GM23338 (cell line): ENCODE measurements around the gene SLC37A3. TPM values are rescaled to one million over a fixed set of nuclear protein-coding genes. Genes with fewer than 3 reads are reported as not detected.

Source experiments
- ATAC-seq: fragments of 200-7000 bp; cut with Tn5 transposase; 3 replicates; pipeline ENCODE4 v1.9.1; 2020
- DNase-seq: peaks from one replicate; pipeline ENCODE4 v3.0.0-alpha.2; 2015; ENCODE audit warnings: low spot score
- H2AFZ ChIP-seq: fragments of 200-600 bp; sonication (generic); 2 replicates; pipeline ENCODE4 v1.8.0; 2016; ENCODE audit warnings: antibody characterized with exemption, mild to moderate bottlenecking, moderate library complexity
- H3F3A ChIP-seq: fragments of 200-600 bp; sonication (generic); replicated peaks from 2 replicates; pipeline ENCODE4 v1.8.0; 2017; ENCODE audit warnings: antibody characterized with exemption, mixed run types, low read depth
- H3K27ac ChIP-seq: fragments of 200-600 bp; sonication (generic); 2 replicates; pipeline ENCODE4 v1.6.1; 2016; ENCODE audit warnings: low read depth
- H3K27me3 ChIP-seq: fragments of 200-600 bp; sonication (generic); 2 replicates; pipeline ENCODE4 v1.8.0; 2016; ENCODE audit warnings: mild to moderate bottlenecking, mixed run types, moderate library complexity; ENCODE audit not compliant: insufficient read depth
- H3K36me3 ChIP-seq: fragments of 200-600 bp; sonication (generic); 2 replicates; pipeline ENCODE4 v1.8.0; 2016; ENCODE audit warnings: mild to moderate bottlenecking; ENCODE audit not compliant: insufficient read depth
- H3K4me1 ChIP-seq: fragments of 200-600 bp; sonication (generic); 2 replicates; pipeline ENCODE4 v1.8.0; 2016; ENCODE audit warnings: mild to moderate bottlenecking, moderate library complexity; ENCODE audit not compliant: insufficient read depth
- H3K4me2 ChIP-seq: fragments of 200-600 bp; sonication (generic); 2 replicates; pipeline ENCODE4 v1.7.1; 2017; ENCODE audit warnings: mixed run types
- H3K4me3 ChIP-seq: fragments of 200-600 bp; sonication (generic); 2 replicates; pipeline ENCODE4 v1.6.1; 2016; ENCODE audit warnings: mixed run types
- H3K79me2 ChIP-seq: fragments of 200-600 bp; sonication (generic); replicated peaks from 2 replicates; pipeline ENCODE4 v1.8.0; 2017; ENCODE audit warnings: mild to moderate bottlenecking; ENCODE audit not compliant: insufficient read depth
- H3K9me2 ChIP-seq: fragments of 200-600 bp; sonication (generic); 2 replicates; pipeline ENCODE4 v1.8.0; 2017; ENCODE audit not compliant: insufficient read depth
- H4K20me1 ChIP-seq: fragments of 200-600 bp; sonication (generic); replicated peaks from 2 replicates; pipeline ENCODE4 v1.8.0; 2017; ENCODE audit warnings: mild to moderate bottlenecking; ENCODE audit not compliant: insufficient read depth
- H3K27ac Mint-ChIP-seq: 2 replicates; pipeline ENCODE4 v1.8.0; 2020; ENCODE audit warnings: inconsistent platforms, mild to moderate bottlenecking, moderate library complexity, mixed read lengths
- H3K27me3 Mint-ChIP-seq: 3 replicates; pipeline ENCODE4 v1.8.0; 2022; ENCODE audit warnings: low read depth, mild to moderate bottlenecking, moderate library complexity, mixed read lengths, inconsistent platforms; ENCODE audit not compliant: insufficient read depth, poor library complexity
- H3K36me3 Mint-ChIP-seq: 3 replicates; pipeline ENCODE4 v1.8.0; 2021; ENCODE audit warnings: low read depth, mild to moderate bottlenecking, inconsistent platforms, moderate library complexity, mixed read lengths
- H3K4me1 Mint-ChIP-seq: 3 replicates; pipeline ENCODE4 v1.8.0; 2020; ENCODE audit warnings: mild to moderate bottlenecking, inconsistent platforms, mixed read lengths
- H3K4me3 Mint-ChIP-seq: 3 replicates; pipeline ENCODE4 v1.8.0; 2021; ENCODE audit warnings: moderate library complexity, mild to moderate bottlenecking, inconsistent platforms, mixed read lengths
- H3K9me3 Mint-ChIP-seq: 3 replicates; pipeline ENCODE4 v1.8.0; 2020; ENCODE audit warnings: moderate library complexity, mild to moderate bottlenecking, inconsistent platforms, mixed read lengths
- CREB1 ChIP-seq: fragments of 250-450 bp; sonication (Bioruptor Pico); IDR thresholded peaks from 2 replicates; pipeline ENCODE4 v1.5.0; 2020; ENCODE audit warnings: low read depth, mild to moderate bottlenecking, moderate library complexity
- EZH2 ChIP-seq: fragments of 200-600 bp; sonication (generic); IDR thresholded peaks from one replicate; pipeline ENCODE4 v1.8.0; 2017; ENCODE audit warnings: antibody characterized with exemption, mild to moderate bottlenecking, low read depth; ENCODE audit not compliant: unreplicated experiment
- EZH2phosphoT487 ChIP-seq: fragments of 200-600 bp; sonication (generic); IDR thresholded peaks from one replicate; pipeline ENCODE4 v1.8.1; 2018; ENCODE audit warnings: antibody characterized with exemption; ENCODE audit not compliant: unreplicated experiment
- JUNB ChIP-seq: IDR thresholded peaks from one replicate; pipeline ENCODE4 v1.6.1; 2016; ENCODE audit warnings: antibody characterized with exemption; ENCODE audit not compliant: unreplicated experiment
- NANOG ChIP-seq: IDR thresholded peaks from 2 replicates; pipeline ENCODE4 v1.6.1; 2016; ENCODE audit warnings: antibody characterized with exemption, borderline replicate concordance
- POLR2AphosphoS5 ChIP-seq: IDR thresholded peaks from 2 replicates; pipeline ENCODE4 v1.6.1; 2016; ENCODE audit warnings: antibody characterized with exemption, low read depth
- STAT1 ChIP-seq: IDR thresholded peaks from one replicate; pipeline ENCODE4 v1.6.1; 2016; ENCODE audit warnings: antibody characterized with exemption; ENCODE audit not compliant: unreplicated experiment
- ZNF114 ChIP-seq: fragments of 250-450 bp; sonication (Bioruptor Pico); IDR thresholded peaks from 2 replicates; pipeline ENCODE4 v1.5.0; 2020; ENCODE audit warnings: mild to moderate bottlenecking, moderate library complexity
- ZNF462 ChIP-seq: fragments of 250-450 bp; sonication (Bioruptor Pico); IDR thresholded peaks from 2 replicates; pipeline ENCODE4 v1.5.0; 2020; ENCODE audit warnings: mild to moderate bottlenecking, moderate library complexity
- polyA plus RNA-seq: library from polyadenylated mRNA; unstranded; fragments of >200 nt; fragmentation: Nextera tagmentation; extraction: Ambion mirVana; gene quantifications from 2 replicates; pipeline ENCODE4 v1.2.1, GENCODE V29; 2016
- total RNA-seq: library from RNA; depleted of rRNA; stranded (reverse); fragments of >200 nt; shearing (Covaris generic); gene quantifications from 2 replicates; pipeline ENCODE4 v1.2.3, GENCODE V29; 2014

Gene SLC37A3
- total and polyA plus RNA-seq, 2 experiments from 2014 or later: 35.6 to 86.2 TPM

- no peak for TF ChIP-seq ZNF462
- TF ChIP-seq ZNF114 (CRISPR knock-in tag): no peak
- no peak for TF ChIP-seq JUNB
- TF ChIP-seq EZH2phosphoT487: no peak
- TF ChIP-seq CREB1 (CRISPR knock-in tag): no peak
- no peak for TF ChIP-seq STAT1
These were observed 25.2 kb upstream of the SLC37A3 start (continued) for GRCh38 chr7:140423501-140423900.

- Histone ChIP-seq H3F3A (0 out of 2 replicates have a peak, but pooled peaks cover 3% of the 10 kb centered on the region), H2AFZ (no peak overlapping the region), H3K36me3 (no peaks in the 10 kb centered on the region), H3K4me3 (no peak overlapping the region), H3K9me2 (no peaks in the 10 kb centered on the region), H3K79me2 (no peaks in the 10 kb centered on the region), H3K4me1 (no peaks in the 10 kb centered on the region), H3K27ac (no peak overlapping the region), H4K20me1 (no peaks in the 10 kb centered on the region), H3K27me3 (no peaks in the 10 kb centered on the region), H3K4me2 (no peak overlapping the region)
- no peak overlapping the region for H3K4me3 Mint-ChIP-seq
- no peaks in the 10 kb centered on the region for H3K9me3 Mint-ChIP-seq
- DNase-seq: no peak
- no peak overlapping the region for H3K27ac Mint-ChIP-seq
- no peak for ATAC-seq
- H3K27me3 Mint-ChIP-seq: peaks cover 8% of the 10 kb centered on the region
- no peaks in the 10 kb centered on the region for H3K4me1 Mint-ChIP-seq
- H3K36me3 Mint-ChIP-seq: peaks cover 7% of the 10 kb centered on the region; the same call in 2 of the 3 replicates
- TF ChIP-seq EZH2phosphoT487: no peak
- TF ChIP-seq POLR2AphosphoS5: no peak
- TF ChIP-seq ZNF462: no peak
- no peak for TF ChIP-seq NANOG
- TF ChIP-seq ZNF114 (CRISPR knock-in tag): no peak
- no peak for TF ChIP-seq EZH2
- TF ChIP-seq STAT1: no peak
These were observed 23.2 kb upstream of the SLC37A3 start for GRCh38 chr7:140421521-140421920.
